ENCODE data around the gene DPP10.

Gene DPP10

GRCh38 chr2:114526841-114527240, 84.4 kb downstream of the DPP10 start:
- no peaks in the 10 kb centered on the region for H3K9me3 ChIP-seq (ENCODE audit: control insufficient read depth, insufficient read depth, low read depth, low read length)
- H3K4me1 ChIP-seq (ENCODE audit: control insufficient read depth, insufficient read depth, low read length): no peaks in the 10 kb centered on the region
- H3K27ac ChIP-seq (ENCODE audit: extremely low read depth, low read depth, low read length): no peak overlapping the region
- no peaks in the 10 kb centered on the region for H3K36me3 ChIP-seq (ENCODE audit: control insufficient read depth in 2 of 2, insufficient read depth in 1 of 2, low read length in 2 of 2)
- no peak overlapping the region for H3K4me3 ChIP-seq (ENCODE audit: low read depth, low read length)
- ChIA-PET CTCF (no interaction called here), POLR2A (no interaction called here)
- TF ChIP-seq REST (tag by site-specific recombination; IDR thresholded peaks at IDR 0.05) (no peak), ZNF175 (tag by site-specific recombination; IDR thresholded peaks at IDR 0.05) (no peak), ZNF600 (tag by site-specific recombination; IDR thresholded peaks at IDR 0.05) (no peak), ZNF544 (tag by site-specific recombination; IDR thresholded peaks at IDR 0.05) (no peak), ZNF16 (tag by site-specific recombination; IDR thresholded peaks at IDR 0.05; ENCODE audit: low read depth) (no peak), MYNN (tag by site-specific recombination; IDR thresholded peaks at IDR 0.05; ENCODE audit: borderline replicate concordance) (no peak), AEBP2 (tag by site-specific recombination; IDR thresholded peaks at IDR 0.05; ENCODE audit: borderline replicate concordance) (no peak), INSM2 (tag by site-specific recombination; IDR thresholded peaks at IDR 0.05) (no peak), ZFP69B (tag by site-specific recombination; IDR thresholded peaks at IDR 0.05) (no peak), ZNF302 (tag by site-specific recombination; IDR thresholded peaks at IDR 0.05; ENCODE audit: low read depth) (no peak), ZNF148 (tag by site-specific recombination; IDR thresholded peaks at IDR 0.05; ENCODE audit: borderline replicate concordance) (no peak), ZNF112 (tag by site-specific recombination; IDR thresholded peaks at IDR 0.05) (no peak), ZNF433 (tag by site-specific recombination; IDR thresholded peaks at IDR 0.05; ENCODE audit: low read depth) (no peak)

- Histone ChIP-seq H3K4me1 (ENCODE audit: control insufficient read depth, insufficient read depth, low read length) (no peaks in the 10 kb centered on the region), H3K27ac (ENCODE audit: extremely low read depth, low read depth, low read length) (no peak overlapping the region), H3K36me3 (ENCODE audit: control insufficient read depth in 2 of 2, insufficient read depth in 1 of 2, low read length in 2 of 2) (no peaks in the 10 kb centered on the region), H3K9me3 (ENCODE audit: control insufficient read depth, insufficient read depth, low read depth, low read length) (no peaks in the 10 kb centered on the region), H3K4me3 (ENCODE audit: low read depth, low read length) (no peak overlapping the region)
- ChIA-PET CTCF (no interaction called here), POLR2A (no interaction called here)
- TF ChIP-seq YY1 (tag by site-specific recombination; IDR thresholded peaks at IDR 0.05): no peak
- TF ChIP-seq ZNF624 (tag by site-specific recombination; IDR thresholded peaks at IDR 0.05): no peak
- no peak for TF ChIP-seq ZSCAN5A (tag by site-specific recombination; IDR thresholded peaks at IDR 0.05)
- no peak for TF ChIP-seq ZEB2 (tag by site-specific recombination; IDR thresholded peaks at IDR 0.05)
- no peak for TF ChIP-seq TSHZ1 (tag by site-specific recombination; IDR thresholded peaks at IDR 0.05; ENCODE audit: borderline replicate concordance)
- no peak for TF ChIP-seq SP3 (tag by site-specific recombination; IDR thresholded peaks at IDR 0.05)
- no peak for TF ChIP-seq MYNN (tag by site-specific recombination; IDR thresholded peaks at IDR 0.05; ENCODE audit: borderline replicate concordance)
- TF ChIP-seq ZNF341 (tag by site-specific recombination; IDR thresholded peaks at IDR 0.05; ENCODE audit: low read depth): no peak
Measured at GRCh38 chr2:114527330-114527983, 85.0 kb downstream of the DPP10 start.
